Loucy (cell line): ENCODE data around the gene GMPPA.

Experiments used
- H2AFZ ChIP-seq: fragments of 200-600 bp; sonication (generic); 2 replicates; pipeline ENCODE4 v1.6.0; 2016; ENCODE audit warnings: antibody characterized with exemption, mild to moderate bottlenecking, low read length, moderate library complexity
- H3F3A ChIP-seq: fragments of 200-600 bp; 2 replicates; pipeline ENCODE4 v1.6.0; 2016; ENCODE audit warnings: antibody characterized with exemption, low read depth, mild to moderate bottlenecking
- H3K27me3 ChIP-seq: fragments of 200-600 bp; sonication (generic); 2 replicates; pipeline ENCODE4 v1.6.1; 2014; ENCODE audit warnings: low read length, mild to moderate bottlenecking; ENCODE audit not compliant: insufficient read depth, poor library complexity, severe bottlenecking
- H3K36me3 ChIP-seq: fragments of 200-600 bp; sonication (generic); 2 replicates; pipeline ENCODE4 v1.6.1; 2016; ENCODE audit warnings: low read length; ENCODE audit not compliant: insufficient read depth
- H3K4me1 ChIP-seq: fragments of 200-600 bp; sonication (generic); 2 replicates; pipeline ENCODE4 v1.5.1; 2014; ENCODE audit warnings: low read length, mild to moderate bottlenecking; ENCODE audit not compliant: insufficient read depth, poor library complexity, severe bottlenecking
- H3K4me2 ChIP-seq: fragments of 200-600 bp; sonication (generic); 2 replicates; pipeline ENCODE4 v1.6.0; 2014; ENCODE audit warnings: antibody characterized with exemption, low read length, low read depth, mild to moderate bottlenecking; ENCODE audit not compliant: poor library complexity, severe bottlenecking
- H3K4me3 ChIP-seq: fragments of 200-600 bp; sonication (generic); 2 replicates; pipeline ENCODE4 v1.5.1; 2014; ENCODE audit warnings: low read length, mild to moderate bottlenecking, mixed read lengths; ENCODE audit not compliant: poor library complexity, severe bottlenecking
- H3K79me2 ChIP-seq: fragments of 200-600 bp; sonication (generic); 2 replicates; pipeline ENCODE4 v1.6.1; 2014; ENCODE audit warnings: low read length; ENCODE audit not compliant: insufficient read depth
- H3K9ac ChIP-seq: fragments of 200-600 bp; sonication (generic); 2 replicates; pipeline ENCODE4 v1.6.0; 2014; ENCODE audit warnings: mild to moderate bottlenecking, low read depth, low read length, moderate library complexity; ENCODE audit not compliant: poor library complexity, severe bottlenecking
- H3K9me2 ChIP-seq: fragments of 200-600 bp; sonication (generic); replicated peaks from 2 replicates; pipeline ENCODE4 v1.6.1; 2016; ENCODE audit warnings: low read depth, low read length, mixed read lengths
- H3K9me3 ChIP-seq: fragments of 200-600 bp; sonication (generic); 2 replicates; pipeline ENCODE4 v1.6.1; 2014; ENCODE audit warnings: mild to moderate bottlenecking, antibody characterized with exemption, low read length, low read depth; ENCODE audit not compliant: insufficient read depth
- H4K20me1 ChIP-seq: fragments of 200-600 bp; sonication (generic); 2 replicates; pipeline ENCODE4 v1.6.0; 2014; ENCODE audit warnings: antibody characterized with exemption, low read length, mild to moderate bottlenecking; ENCODE audit not compliant: insufficient read depth, poor library complexity, severe bottlenecking
- CTCF ChIP-seq: fragments of 200-600 bp; sonication (generic); conservative IDR thresholded peaks from 2 replicates; pipeline ENCODE4 v1.5.1; 2014; ENCODE audit warnings: mild to moderate bottlenecking, antibody characterized with exemption, low read length
- EZH2phosphoT487 ChIP-seq: fragments of 200-600 bp; IDR thresholded peaks from 2 replicates; pipeline ENCODE4 v1.6.1; 2018; ENCODE audit warnings: antibody characterized with exemption, mild to moderate bottlenecking, moderate library complexity, borderline replicate concordance

GMPPA gene

GRCh38 chr2:219496247-219496824, 2.4 kb upstream of the GMPPA start:
- TF ChIP-seq EZH2phosphoT487 (no peak), CTCF (no peak)
- H4K20me1 ChIP-seq = no peaks in the 10 kb centered on the region
- H3K9me3 ChIP-seq = no peaks in the 10 kb centered on the region
- no peaks in the 10 kb centered on the region for H3K27me3 ChIP-seq
- H3K36me3 ChIP-seq = no peaks in the 10 kb centered on the region
- no peaks in the 10 kb centered on the region for H3F3A ChIP-seq
- H3K4me3 ChIP-seq = no peak overlapping the region
- H3K4me2 ChIP-seq = no peak overlapping the region
- no peaks in the 10 kb centered on the region for H3K9me2 ChIP-seq
- H2AFZ ChIP-seq = no peak overlapping the region
- H3K9ac ChIP-seq = no peak overlapping the region
- H3K4me1 ChIP-seq = peaks cover 24% of the 10 kb centered on the region
- H3K79me2 ChIP-seq = peaks cover 10% of the 10 kb centered on the region; the same call in 1 of the 2 replicates

GRCh38 chr2:219496825-219497494, 1.7 kb upstream of the GMPPA start:
- Histone ChIP-seq H3K4me1 (peaks cover 24% of the 10 kb centered on the region), H4K20me1 (no peaks in the 10 kb centered on the region), H2AFZ (no peak overlapping the region), H3K9me2 (no peaks in the 10 kb centered on the region), H3K79me2 (peaks cover 10% of the 10 kb centered on the region; the same call in 1 of the 2 replicates), H3F3A (no peaks in the 10 kb centered on the region), H3K9me3 (no peaks in the 10 kb centered on the region), H3K36me3 (no peaks in the 10 kb centered on the region), H3K4me2 (no peak overlapping the region), H3K9ac (no peak overlapping the region), H3K4me3 (no peak overlapping the region), H3K27me3 (no peaks in the 10 kb centered on the region)
- TF ChIP-seq EZH2phosphoT487 (no peak), CTCF (no peak)

GRCh38 chr2:219497495-219498279, 1.0 kb upstream of the GMPPA start:
- H3K4me3 ChIP-seq = peak overlapping the region; percentile 93
- no peaks in the 10 kb centered on the region for H4K20me1 ChIP-seq
- peak overlapping the region; percentile 93 for H3K9ac ChIP-seq
- H3K27me3 ChIP-seq = no peaks in the 10 kb centered on the region
- H3K36me3 ChIP-seq = no peaks in the 10 kb centered on the region
- peaks cover 24% of the 10 kb centered on the region for H3K4me1 ChIP-seq
- TF ChIP-seq CTCF (no peak), EZH2phosphoT487 (no peak)
- H3K4me2 ChIP-seq = peak overlapping the region; percentile 86
- no peaks in the 10 kb centered on the region for H3K9me3 ChIP-seq
- peak overlapping the region; percentile 95 for H2AFZ ChIP-seq
- peaks cover 10% of the 10 kb centered on the region; the same call in 1 of the 2 replicates for H3K79me2 ChIP-seq
- H3F3A ChIP-seq = no peaks in the 10 kb centered on the region
- no peaks in the 10 kb centered on the region for H3K9me2 ChIP-seq
